SK-N-SH treated with all-trans-retinoic acid at 6 μM for 48 hours (cell line): ENCODE data around the gene NTN3.

Experiments used
- ARNTL ChIP-seq: fragments of 450-650 bp; formaldehyde crosslinking; IDR thresholded peaks from 2 replicates; pipeline ENCODE4 v1.5.0; 2020; ENCODE audit warnings: low read depth, mild to moderate bottlenecking, moderate library complexity, borderline replicate concordance
- BACH2 ChIP-seq: fragments of 250-450 bp; sonication (Bioruptor Pico); IDR thresholded peaks from 2 replicates; pipeline ENCODE4 v1.9.0; 2021; ENCODE audit warnings: mild to moderate bottlenecking, borderline replicate concordance
- CREB5 ChIP-seq: fragments of 250-450 bp; sonication (Bioruptor Pico); IDR thresholded peaks from 2 replicates; pipeline ENCODE4 v1.5.1; 2020; ENCODE audit warnings: low read depth, mild to moderate bottlenecking, moderate library complexity
- OSR1 ChIP-seq: fragments of 250-450 bp; sonication (Bioruptor Pico); IDR thresholded peaks from 2 replicates; pipeline ENCODE4 v1.8.0; 2022; ENCODE audit warnings: moderate library complexity, mild to moderate bottlenecking, inconsistent platforms
- PATZ1 ChIP-seq: fragments of 250-450 bp; sonication (Bioruptor Pico); IDR thresholded peaks from 2 replicates; pipeline ENCODE4 v1.8.0; 2020; ENCODE audit warnings: mild to moderate bottlenecking, moderate library complexity, borderline replicate concordance
- POU6F1 ChIP-seq: fragments of 250-450 bp; sonication (Bioruptor Pico); IDR thresholded peaks from 2 replicates; pipeline ENCODE4 v1.8.0; 2021; ENCODE audit warnings: low read depth, mild to moderate bottlenecking, moderate library complexity, borderline replicate concordance
- TOX ChIP-seq: fragments of 250-450 bp; sonication (Bioruptor Pico); IDR thresholded peaks from 2 replicates; pipeline ENCODE4 v1.8.0; 2021; ENCODE audit warnings: mild to moderate bottlenecking, moderate library complexity, borderline replicate concordance
- ZNF70 ChIP-seq: fragments of 450-650 bp; formaldehyde crosslinking; IDR thresholded peaks from 2 replicates; pipeline ENCODE4 v1.5.0; 2020; ENCODE audit warnings: mild to moderate bottlenecking, moderate library complexity

- TF ChIP-seq CREB5 (CRISPR knock-in tag) (no peak), PATZ1 (CRISPR knock-in tag) (no peak), BACH2 (CRISPR knock-in tag) (no peak), ARNTL (no peak), TOX (no peak), POU6F1 (CRISPR knock-in tag) (no peak), ZNF70 (CRISPR knock-in tag) (no peak), OSR1 (CRISPR knock-in tag) (no peak)
These were observed 879 bp upstream of the NTN3 start for GRCh38 chr16:2470234-2470601.
